ENCODE results near the gene MYH14. TPM values are rescaled to one million over a fixed set of nuclear protein-coding genes. Genes with fewer than 3 reads are reported as not detected.

The MYH14 gene
- total and polyA plus RNA-seq, 2 experiments from 2014 or later = 40.9 to 64.4 TPM

GRCh38 chr19:50189331-50189730 lies 14.1 kb upstream of the MYH14 start:
- H3K9me2 ChIP-seq (replicated peaks; ENCODE audit: insufficient read depth) = no peaks in the 10 kb centered on the region
- TF ChIP-seq CTCF (IDR thresholded peaks at IDR 0.05; ENCODE audit: poor library complexity) (no peak), EZH2phosphoT487 (IDR thresholded peaks at IDR 0.05; ENCODE audit: low read depth, severe bottlenecking, unreplicated experiment) (no peak), EZH2 (IDR thresholded peaks at IDR 0.05; ENCODE audit: borderline replicate concordance) (no peak)

GRCh38 chr19:50190439-50190891 lies 13.0 kb upstream of the MYH14 start:
- Histone ChIP-seq H3K9me3 (ENCODE audit: low read depth) (no peaks in the 10 kb centered on the region), H3K27ac (peak overlapping the region; percentile 59), H3K4me3 (no peak overlapping the region), H3K9me2 (replicated peaks; ENCODE audit: insufficient read depth) (no peaks in the 10 kb centered on the region), H3K4me1 (ENCODE audit: insufficient read depth) (no peaks in the 10 kb centered on the region), H3K27me3 (peaks cover 5% of the 10 kb centered on the region), H3K79me2 (no peaks in the 10 kb centered on the region), H2AFZ (no peak overlapping the region), H3K36me3 (replicated peaks; ENCODE audit: insufficient read depth, low read depth) (no peaks in the 10 kb centered on the region), H3K4me2 (no peak overlapping the region), H4K20me1 (ENCODE audit: insufficient read depth, poor library complexity, severe bottlenecking) (no peaks in the 10 kb centered on the region)
- no peak for DNase-seq (ENCODE audit: low spot score)
- 80% methylated on average over 8 of the region's 8 CpGs for WGBS (ENCODE audit: low lambda C conversion rate, missing lambda C conversion rate)
- TF ChIP-seq CTCF (IDR thresholded peaks at IDR 0.05; ENCODE audit: poor library complexity) (no peak), EZH2 (IDR thresholded peaks at IDR 0.05; ENCODE audit: borderline replicate concordance) (no peak), EZH2phosphoT487 (IDR thresholded peaks at IDR 0.05; ENCODE audit: low read depth, severe bottlenecking, unreplicated experiment) (no peak)

More at GRCh38 chr19:50189331-50189730, 14.1 kb upstream of the MYH14 start:
- 78% methylated on average over 8 of the region's 8 CpGs for WGBS (ENCODE audit: low lambda C conversion rate, missing lambda C conversion rate)
- Histone ChIP-seq H3K79me2 (no peaks in the 10 kb centered on the region), H3K27ac (no peak overlapping the region), H2AFZ (no peak overlapping the region), H3K36me3 (replicated peaks; ENCODE audit: insufficient read depth, low read depth) (no peaks in the 10 kb centered on the region), H3K9me3 (ENCODE audit: low read depth) (no peaks in the 10 kb centered on the region), H3K4me3 (no peak overlapping the region), H4K20me1 (ENCODE audit: insufficient read depth, poor library complexity, severe bottlenecking) (no peaks in the 10 kb centered on the region), H3K27me3 (peaks cover 5% of the 10 kb centered on the region), H3K4me2 (no peak overlapping the region), H3K4me1 (ENCODE audit: insufficient read depth) (no peaks in the 10 kb centered on the region)
- DNase-seq (ENCODE audit: low spot score) = no peak

- H3K79me2 ChIP-seq = no peaks in the 10 kb centered on the region
- DNase-seq (ENCODE audit: low spot score) = no peak
- no peak overlapping the region for H3K4me3 ChIP-seq
- H3K36me3 ChIP-seq (replicated peaks; ENCODE audit: insufficient read depth, low read depth) = no peaks in the 10 kb centered on the region
- H4K20me1 ChIP-seq (ENCODE audit: insufficient read depth, poor library complexity, severe bottlenecking) = no peaks in the 10 kb centered on the region
- TF ChIP-seq EZH2 (IDR thresholded peaks at IDR 0.05; ENCODE audit: borderline replicate concordance) (no peak), EZH2phosphoT487 (IDR thresholded peaks at IDR 0.05; ENCODE audit: low read depth, severe bottlenecking, unreplicated experiment) (no peak), CTCF (IDR thresholded peaks at IDR 0.05; ENCODE audit: poor library complexity) (no peak)
- H3K4me1 ChIP-seq (ENCODE audit: insufficient read depth) = no peaks in the 10 kb centered on the region
- H3K27ac ChIP-seq = peak overlapping the region; percentile 54
- no peak overlapping the region for H2AFZ ChIP-seq
- 58% methylated on average over 4 of the region's 4 CpGs for WGBS (ENCODE audit: low lambda C conversion rate, missing lambda C conversion rate)
- no peaks in the 10 kb centered on the region for H3K9me3 ChIP-seq (ENCODE audit: low read depth)
- no peaks in the 10 kb centered on the region for H3K9me2 ChIP-seq (replicated peaks; ENCODE audit: insufficient read depth)
- no peak overlapping the region for H3K4me2 ChIP-seq
- peaks cover 5% of the 10 kb centered on the region for H3K27me3 ChIP-seq
Observed at GRCh38 chr19:50191216-50191615, 12.2 kb upstream of the MYH14 start.
